ENCODE data around the gene KNDC1.

DNA sequence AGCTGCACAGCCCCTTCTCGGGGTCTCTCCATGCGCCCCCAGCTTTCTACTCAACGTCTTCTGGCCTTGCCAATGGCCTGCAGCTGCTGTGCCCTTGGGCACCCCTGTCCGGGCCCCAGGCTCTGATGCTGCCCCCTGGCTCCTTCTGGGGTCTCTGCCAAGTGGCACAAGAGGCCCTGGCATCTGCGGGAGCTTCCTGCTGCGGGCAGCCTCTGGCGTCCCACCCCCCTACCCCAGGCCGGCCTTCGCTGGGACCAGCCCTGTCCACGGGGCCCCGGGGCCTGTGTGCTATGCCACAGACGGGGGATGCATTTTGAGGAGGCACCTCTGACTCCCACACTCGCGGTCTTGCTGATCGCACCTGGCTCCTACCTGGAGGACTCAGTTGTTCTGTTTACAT, 80.0 kb downstream of the KNDC1 start:
- TF ChIP-seq ZNF140 (tag by site-specific recombination; IDR thresholded peaks at IDR 0.05) (no peak), ZNF561 (tag by site-specific recombination; IDR thresholded peaks at IDR 0.05; ENCODE audit: borderline replicate concordance) (no peak), ZNF501 (tag by site-specific recombination; IDR thresholded peaks at IDR 0.05) (no peak), ZNF792 (tag by site-specific recombination; IDR thresholded peaks at IDR 0.05) (no peak), ZNF768 (tag by site-specific recombination; IDR thresholded peaks at IDR 0.05) (no peak), ZNF776 (tag by site-specific recombination; IDR thresholded peaks at IDR 0.05; ENCODE audit: borderline replicate concordance) (no peak), KLF9 (tag by site-specific recombination; IDR thresholded peaks at IDR 0.05; ENCODE audit: low read depth) (no peak), ZNF791 (tag by site-specific recombination; IDR thresholded peaks at IDR 0.05) (no peak), TCF7L2 (IDR thresholded peaks at IDR 0.05; ENCODE audit: borderline replicate concordance, low read depth, low read length) (no peak)
- TF ChIP-seq, protein P1, sequence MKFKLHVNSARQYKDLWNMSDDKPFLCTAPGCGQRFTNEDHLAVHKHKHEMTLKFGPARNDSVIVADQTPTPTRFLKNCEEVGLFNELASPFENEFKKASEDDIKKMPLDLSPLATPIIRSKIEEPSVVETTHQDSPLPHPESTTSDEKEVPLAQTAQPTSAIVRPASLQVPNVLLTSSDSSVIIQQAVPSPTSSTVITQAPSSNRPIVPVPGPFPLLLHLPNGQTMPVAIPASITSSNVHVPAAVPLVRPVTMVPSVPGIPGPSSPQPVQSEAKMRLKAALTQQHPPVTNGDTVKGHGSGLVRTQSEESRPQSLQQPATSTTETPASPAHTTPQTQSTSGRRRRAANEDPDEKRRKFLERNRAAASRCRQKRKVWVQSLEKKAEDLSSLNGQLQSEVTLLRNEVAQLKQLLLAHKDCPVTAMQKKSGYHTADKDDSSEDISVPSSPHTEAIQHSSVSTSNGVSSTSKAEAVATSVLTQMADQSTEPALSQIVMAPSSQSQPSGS (tag by site-specific recombination; IDR thresholded peaks at IDR 0.05; ENCODE audit: low read depth) = no peak
- TF ChIP-seq, protein P2, sequence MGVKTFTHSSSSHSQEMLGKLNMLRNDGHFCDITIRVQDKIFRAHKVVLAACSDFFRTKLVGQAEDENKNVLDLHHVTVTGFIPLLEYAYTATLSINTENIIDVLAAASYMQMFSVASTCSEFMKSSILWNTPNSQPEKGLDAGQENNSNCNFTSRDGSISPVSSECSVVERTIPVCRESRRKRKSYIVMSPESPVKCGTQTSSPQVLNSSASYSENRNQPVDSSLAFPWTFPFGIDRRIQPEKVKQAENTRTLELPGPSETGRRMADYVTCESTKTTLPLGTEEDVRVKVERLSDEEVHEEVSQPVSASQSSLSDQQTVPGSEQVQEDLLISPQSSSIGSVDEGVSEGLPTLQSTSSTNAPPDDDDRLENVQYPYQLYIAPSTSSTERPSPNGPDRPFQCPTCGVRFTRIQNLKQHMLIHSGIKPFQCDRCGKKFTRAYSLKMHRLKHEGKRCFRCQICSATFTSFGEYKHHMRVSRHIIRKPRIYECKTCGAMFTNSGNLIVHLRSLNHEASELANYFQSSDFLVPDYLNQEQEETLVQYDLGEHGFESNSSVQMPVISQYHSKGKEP (tag by site-specific recombination; IDR thresholded peaks at IDR 0.05) = no peak
- TF ChIP-seq, protein P3, sequence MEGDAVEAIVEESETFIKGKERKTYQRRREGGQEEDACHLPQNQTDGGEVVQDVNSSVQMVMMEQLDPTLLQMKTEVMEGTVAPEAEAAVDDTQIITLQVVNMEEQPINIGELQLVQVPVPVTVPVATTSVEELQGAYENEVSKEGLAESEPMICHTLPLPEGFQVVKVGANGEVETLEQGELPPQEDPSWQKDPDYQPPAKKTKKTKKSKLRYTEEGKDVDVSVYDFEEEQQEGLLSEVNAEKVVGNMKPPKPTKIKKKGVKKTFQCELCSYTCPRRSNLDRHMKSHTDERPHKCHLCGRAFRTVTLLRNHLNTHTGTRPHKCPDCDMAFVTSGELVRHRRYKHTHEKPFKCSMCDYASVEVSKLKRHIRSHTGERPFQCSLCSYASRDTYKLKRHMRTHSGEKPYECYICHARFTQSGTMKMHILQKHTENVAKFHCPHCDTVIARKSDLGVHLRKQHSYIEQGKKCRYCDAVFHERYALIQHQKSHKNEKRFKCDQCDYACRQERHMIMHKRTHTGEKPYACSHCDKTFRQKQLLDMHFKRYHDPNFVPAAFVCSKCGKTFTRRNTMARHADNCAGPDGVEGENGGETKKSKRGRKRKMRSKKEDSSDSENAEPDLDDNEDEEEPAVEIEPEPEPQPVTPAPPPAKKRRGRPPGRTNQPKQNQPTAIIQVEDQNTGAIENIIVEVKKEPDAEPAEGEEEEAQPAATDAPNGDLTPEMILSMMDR (tag by site-specific recombination; IDR thresholded peaks at IDR 0.05) = no peak
